ENCODE results near the gene FAS.

The FAS gene

GRCh38 chr10:88990384-88991160, at the start of gene FAS:
TSS of gene FAS (plus strand) at chr10:88990798. CDS start at chr10:88990877, 79 bp downstream.
- Mint-ChIP-seq H3K4me1 (peaks cover 52% of the 10 kb centered on the region), H3K27me3 (no peaks in the 10 kb centered on the region), H3K27ac (peak within 1 kb of the TSS; percentile 95 to 99), H3K9me3 (peaks cover 5 to 15% of the 10 kb centered on the region in 2 donors), H3K4me3 (peak within 1 kb of the TSS; percentile 98 to 99)
- peak; percentile 86 for ATAC-seq
- DNase-seq = peak; percentile 72 to 91

GRCh38 chr10:88941026-88941425, 49.6 kb upstream of the FAS start:
- H3K27me3 Mint-ChIP-seq = no peaks in the 10 kb centered on the region
- DNase-seq (no peak), ATAC-seq (no peak)
- peak overlapping the region in 1 of 2 donors; percentile 61 for H3K27ac Mint-ChIP-seq
- no peaks in the 10 kb centered on the region for H3K9me3 Mint-ChIP-seq
- no peak overlapping the region for H3K4me3 Mint-ChIP-seq
- H3K4me1 Mint-ChIP-seq = peaks cover 11% of the 10 kb centered on the region

GRCh38 chr10:88943778-88944177, 46.8 kb upstream of the FAS start:
- H3K27ac Mint-ChIP-seq = no peak overlapping the region
- no peaks in the 10 kb centered on the region for H3K9me3 Mint-ChIP-seq
- no peak overlapping the region for H3K4me3 Mint-ChIP-seq
- ATAC-seq (no peak), DNase-seq (no peak)
- H3K27me3 Mint-ChIP-seq = no peaks in the 10 kb centered on the region
- H3K4me1 Mint-ChIP-seq = peaks cover 17% of the 10 kb centered on the region

- Mint-ChIP-seq H3K27ac (peak overlapping the region in 1 of 2 donors; percentile 48), H3K27me3 (no peaks in the 10 kb centered on the region), H3K4me3 (no peak overlapping the region), H3K9me3 (no peaks in the 10 kb centered on the region), H3K4me1 (peaks cover 17% of the 10 kb centered on the region)
- DNase-seq (no peak), ATAC-seq (no peak)
Observed at GRCh38 chr10:88944813-88945212, 45.8 kb upstream of the FAS start.

GRCh38 chr10:88946200-88946599, 44.4 kb upstream of the FAS start:
- H3K4me1 Mint-ChIP-seq = peaks cover 17% of the 10 kb centered on the region
- H3K9me3 Mint-ChIP-seq = no peaks in the 10 kb centered on the region
- H3K27me3 Mint-ChIP-seq = no peaks in the 10 kb centered on the region
- ATAC-seq = no peak
- H3K4me3 Mint-ChIP-seq = no peak overlapping the region
- H3K27ac Mint-ChIP-seq = no peak overlapping the region
- DNase-seq = no peak

GRCh38 chr10:88946965-88947590, 43.5 kb upstream of the FAS start:
- Mint-ChIP-seq H3K27ac (no peak overlapping the region), H3K4me1 (peaks cover 17% of the 10 kb centered on the region), H3K27me3 (no peaks in the 10 kb centered on the region), H3K4me3 (no peak overlapping the region), H3K9me3 (no peaks in the 10 kb centered on the region)
- no peak for DNase-seq
- no peak for ATAC-seq

GRCh38 chr10:88949051-88949450, 41.5 kb upstream of the FAS start:
- Mint-ChIP-seq H3K27me3 (no peaks in the 10 kb centered on the region), H3K4me1 (peaks cover 17% of the 10 kb centered on the region), H3K27ac (no peak overlapping the region), H3K9me3 (peaks cover 0 to 6% of the 10 kb centered on the region in 2 donors), H3K4me3 (no peak overlapping the region)
- ATAC-seq = no peak
- no peak for DNase-seq

GRCh38 chr10:88949912-88950837, 40.4 kb upstream of the FAS start:
- peaks cover 9% of the 10 kb centered on the region for H3K4me1 Mint-ChIP-seq
- DNase-seq (no peak), ATAC-seq (no peak)
- H3K27ac Mint-ChIP-seq = no peak overlapping the region
- H3K9me3 Mint-ChIP-seq = peaks cover 0 to 6% of the 10 kb centered on the region in 2 donors
- H3K27me3 Mint-ChIP-seq = no peaks in the 10 kb centered on the region
- no peak overlapping the region for H3K4me3 Mint-ChIP-seq

GRCh38 chr10:88952647-88953111, 37.9 kb upstream of the FAS start, which contains the start of gene ACTA2:
TSS of gene ACTA2 (minus strand) at chr10:88952773. CDS start at chr10:88948930, 3,843 bp downstream.
- ATAC-seq = no peak
- Mint-ChIP-seq H3K4me1 (no peaks in the 10 kb centered on the region), H3K9me3 (peaks cover 0 to 6% of the 10 kb centered on the region in 2 donors), H3K4me3 (no peak within 1 kb of the TSS), H3K27me3 (no peaks in the 10 kb centered on the region), H3K27ac (peak within 1 kb of the TSS in 1 of 2 donors; percentile 56)
- no peak for DNase-seq

GRCh38 chr10:88953662-88954061, 36.9 kb upstream of the FAS start:
- Mint-ChIP-seq H3K27me3 (no peaks in the 10 kb centered on the region), H3K4me1 (no peaks in the 10 kb centered on the region), H3K4me3 (no peak overlapping the region), H3K9me3 (peaks cover 0 to 6% of the 10 kb centered on the region in 2 donors), H3K27ac (peak overlapping the region in 1 of 2 donors; percentile 56)
- ATAC-seq (no peak), DNase-seq (no peak)

GRCh38 chr10:88954458-88955083, 36.0 kb upstream of the FAS start:
- Mint-ChIP-seq H3K27ac (no peak overlapping the region), H3K27me3 (no peaks in the 10 kb centered on the region), H3K9me3 (peaks cover 0 to 6% of the 10 kb centered on the region in 2 donors), H3K4me1 (no peaks in the 10 kb centered on the region), H3K4me3 (no peak overlapping the region)
- no peak for ATAC-seq
- no peak for DNase-seq

- ATAC-seq = no peak
Observed at GRCh38 chr10:88957381-88957780, 33.2 kb upstream of the FAS start.

GRCh38 chr10:88958721-88959120, 31.9 kb upstream of the FAS start:
- DNase-seq = no peak
- Mint-ChIP-seq H3K4me1 (peaks cover 25% of the 10 kb centered on the region), H3K27ac (no peak overlapping the region), H3K27me3 (no peaks in the 10 kb centered on the region), H3K9me3 (peaks cover 0 to 3% of the 10 kb centered on the region in 2 donors), H3K4me3 (no peak overlapping the region)
- no peak for ATAC-seq

More at GRCh38 chr10:88957381-88957780, 33.2 kb upstream of the FAS start:
- Mint-ChIP-seq H3K4me3 (no peak overlapping the region), H3K27me3 (no peaks in the 10 kb centered on the region), H3K4me1 (peaks cover 19% of the 10 kb centered on the region), H3K9me3 (peaks cover 0 to 6% of the 10 kb centered on the region in 2 donors), H3K27ac (no peak overlapping the region)
- no peak for DNase-seq

- peak; percentile 89 for ATAC-seq
- Mint-ChIP-seq H3K27ac (peak overlapping the region in 1 of 2 donors; percentile 61), H3K4me3 (no peak overlapping the region), H3K4me1 (peaks cover 25% of the 10 kb centered on the region), H3K27me3 (no peaks in the 10 kb centered on the region), H3K9me3 (no peaks in the 10 kb centered on the region)
- no peak for DNase-seq
Observed at GRCh38 chr10:88960802-88961201, 29.8 kb upstream of the FAS start.

- H3K4me1 Mint-ChIP-seq = peaks cover 25% of the 10 kb centered on the region
- H3K4me3 Mint-ChIP-seq = no peak overlapping the region
- H3K9me3 Mint-ChIP-seq = no peaks in the 10 kb centered on the region
- ATAC-seq = peak; percentile 61
- H3K27me3 Mint-ChIP-seq = no peaks in the 10 kb centered on the region
- no peak overlapping the region for H3K27ac Mint-ChIP-seq
- DNase-seq = no peak
Observed at GRCh38 chr10:88961266-88961665, 29.3 kb upstream of the FAS start.
